ENCODE measurements around the gene SMTN.
"Not testable (repeated sequence)": the region's sequence is repeated elsewhere in the genome, so short reads cannot be mapped to it uniquely, and the experiment has no call there.

The SMTN gene

GRCh38 chr22:31073545-31074145, 7.5 kb upstream of the SMTN start:
- DNase-seq, result not testable (repeated sequence)

- DNase-seq, result no peak
Observed at GRCh38 chr22:31075961-31076360, 5.2 kb upstream of the SMTN start.

GRCh38 chr22:31077681-31078080, 3.4 kb upstream of the SMTN start:
- DNase-seq, result no peak

GRCh38 chr22:31078389-31078788, 2.7 kb upstream of the SMTN start:
- peak; percentile 8 for DNase-seq

- peak; percentile 12 for DNase-seq
Observed at GRCh38 chr22:31079095-31079642, 1.9 kb upstream of the SMTN start.

GRCh38 chr22:31080164-31080847, 812 bp upstream of the SMTN start:
- no peak for DNase-seq

- DNase-seq, result no peak
Observed at GRCh38 chr22:31081963-31082605, 966 bp downstream of the SMTN start.

GRCh38 chr22:31082606-31083376, 1.7 kb downstream of the SMTN start:
- peak; percentile 57 for DNase-seq

- peak; percentile 97 for DNase-seq
Observed at GRCh38 chr22:31083377-31083768, 2.3 kb downstream of the SMTN start.

- peak; percentile 79 for DNase-seq
Observed at GRCh38 chr22:31083923-31084810, 3.0 kb downstream of the SMTN start.

- DNase-seq, result peak; percentile 92
Observed at GRCh38 chr22:31084811-31085492, 3.8 kb downstream of the SMTN start.

GRCh38 chr22:31085493-31085824, 4.3 kb downstream of the SMTN start:
- no peak for DNase-seq

- DNase-seq, result no peak
Observed at GRCh38 chr22:31085928-31086327, 4.8 kb downstream of the SMTN start.

GRCh38 chr22:31086703-31087330, 5.7 kb downstream of the SMTN start:
- DNase-seq, result no peak

- no peak for DNase-seq
Observed at GRCh38 chr22:31087744-31088215, 6.7 kb downstream of the SMTN start.

GRCh38 chr22:31088233-31088986, 7.3 kb downstream of the SMTN start:
- no peak for DNase-seq

- DNase-seq, result peak; percentile 60
Observed at GRCh38 chr22:31089160-31090100, 8.3 kb downstream of the SMTN start.

- DNase-seq, result no peak
Observed at GRCh38 chr22:31090217-31091085, 9.3 kb downstream of the SMTN start.

Measured in NCI-H69 (cell line).